ENCODE results near the gene NDUFS8. TPM values are rescaled to one million over a fixed set of nuclear protein-coding genes. Genes with fewer than 3 reads are reported as not detected.

Gene NDUFS8
- total RNA-seq, 1 experiment from 2014 or later: 220 TPM

DNA sequence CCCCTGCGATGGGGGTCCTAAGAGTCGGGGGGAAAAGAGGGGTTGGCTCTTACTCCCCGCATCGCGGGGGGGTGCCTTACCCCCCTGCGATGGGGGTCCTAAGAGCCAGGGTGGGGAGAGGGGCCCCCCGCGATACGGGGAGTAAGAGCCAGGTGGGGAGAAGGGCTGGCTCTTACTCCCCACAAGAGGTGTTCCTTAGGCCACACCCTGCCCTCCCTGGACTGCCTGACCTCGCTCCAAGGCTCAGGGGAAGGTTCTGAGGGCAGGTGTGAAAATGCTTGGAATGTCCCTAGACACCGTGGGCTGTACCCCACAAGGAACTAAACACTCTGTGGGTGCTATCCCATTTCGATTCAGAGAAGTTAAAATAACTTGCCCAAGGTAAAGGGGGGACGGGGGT lies 34.4 kb upstream of the NDUFS8 start:
- BruUV-seq (replicated peaks): no TSS peak
- no peak overlapping the region for H3K27ac ChIP-seq (ENCODE audit: low read depth, low read length, poor library complexity, severe bottlenecking)
- H3K36me3 ChIP-seq (ENCODE audit: insufficient read depth, low read length, poor library complexity, severe bottlenecking): no peaks in the 10 kb centered on the region
- H3K9me3 ChIP-seq (ENCODE audit: low read depth, low read length, poor library complexity, severe bottlenecking): no peaks in the 10 kb centered on the region
- peaks cover 2% of the 10 kb centered on the region for H3K27me3 ChIP-seq (replicated peaks; ENCODE audit: insufficient read depth, low read depth, low read length, poor library complexity)
- intact Hi-C loops (cut with micrococcal nuclease; ENCODE audit: unreplicated experiment): loop anchor here (10.0 kb wide), 1 partner anchor 151 kb away; no protein-coding TSS in a partner anchor
- H3K4me3 ChIP-seq (ENCODE audit: low read depth, low read length, poor library complexity, severe bottlenecking): no peak overlapping the region
- no peak for DNase-seq (ENCODE audit: low spot score)
- POLR2A ChIA-PET (ENCODE audit: low non-redundant PET): no interaction called here
- TF ChIP-seq, protein P1, sequence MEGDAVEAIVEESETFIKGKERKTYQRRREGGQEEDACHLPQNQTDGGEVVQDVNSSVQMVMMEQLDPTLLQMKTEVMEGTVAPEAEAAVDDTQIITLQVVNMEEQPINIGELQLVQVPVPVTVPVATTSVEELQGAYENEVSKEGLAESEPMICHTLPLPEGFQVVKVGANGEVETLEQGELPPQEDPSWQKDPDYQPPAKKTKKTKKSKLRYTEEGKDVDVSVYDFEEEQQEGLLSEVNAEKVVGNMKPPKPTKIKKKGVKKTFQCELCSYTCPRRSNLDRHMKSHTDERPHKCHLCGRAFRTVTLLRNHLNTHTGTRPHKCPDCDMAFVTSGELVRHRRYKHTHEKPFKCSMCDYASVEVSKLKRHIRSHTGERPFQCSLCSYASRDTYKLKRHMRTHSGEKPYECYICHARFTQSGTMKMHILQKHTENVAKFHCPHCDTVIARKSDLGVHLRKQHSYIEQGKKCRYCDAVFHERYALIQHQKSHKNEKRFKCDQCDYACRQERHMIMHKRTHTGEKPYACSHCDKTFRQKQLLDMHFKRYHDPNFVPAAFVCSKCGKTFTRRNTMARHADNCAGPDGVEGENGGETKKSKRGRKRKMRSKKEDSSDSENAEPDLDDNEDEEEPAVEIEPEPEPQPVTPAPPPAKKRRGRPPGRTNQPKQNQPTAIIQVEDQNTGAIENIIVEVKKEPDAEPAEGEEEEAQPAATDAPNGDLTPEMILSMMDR (conservative IDR thresholded peaks at IDR 0.05; ENCODE audit: low read depth, low read length): no peak
- TF ChIP-seq EZH2 (IDR thresholded peaks at IDR 0.05; ENCODE audit: borderline replicate concordance, low read depth, low read length, poor library complexity, severe bottlenecking): no peak
- CTCF ChIA-PET: no interaction called here
- no peaks in the 10 kb centered on the region for H3K4me1 ChIP-seq (ENCODE audit: insufficient read depth, low read length, poor library complexity, severe bottlenecking)

DNA sequence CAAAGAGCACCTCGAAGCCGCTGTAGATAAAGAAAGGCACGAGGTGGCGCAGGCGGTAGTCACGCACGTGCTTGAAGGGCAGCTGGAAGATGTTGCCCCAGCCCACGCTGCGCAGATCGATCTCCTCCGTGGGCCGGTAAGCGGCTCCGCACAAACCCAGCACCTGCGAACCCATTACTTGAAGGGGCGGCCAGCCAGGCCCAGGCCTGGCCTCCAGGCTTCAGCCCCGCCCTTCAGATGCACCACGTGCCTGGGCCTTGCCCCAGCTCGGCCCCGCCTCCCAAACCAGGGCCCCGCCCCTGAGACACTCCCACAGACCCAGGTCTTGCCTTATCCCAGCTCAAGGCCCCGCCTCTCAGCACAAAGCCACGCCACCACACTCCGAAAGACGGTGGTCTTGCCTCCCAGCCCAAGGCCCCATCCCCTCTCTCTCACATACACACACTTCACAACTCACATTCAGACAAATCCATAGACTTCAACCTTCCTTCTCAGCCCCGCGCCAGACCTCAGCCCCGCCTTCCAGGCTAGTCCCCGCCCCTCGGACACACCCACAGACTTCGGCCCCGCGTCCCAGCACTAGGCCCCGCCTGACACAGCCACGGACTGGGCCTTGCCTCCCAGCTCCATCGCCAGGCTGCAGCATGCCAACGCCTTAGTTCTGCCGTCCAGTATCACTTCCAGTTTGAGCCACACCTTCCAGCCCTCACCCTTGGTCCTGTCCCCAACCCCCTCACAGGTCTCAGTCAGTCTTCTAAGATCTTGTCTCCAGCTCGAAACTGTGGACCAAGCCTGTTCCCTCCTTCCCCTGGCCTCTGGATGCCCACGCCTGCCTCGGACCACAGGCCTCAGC lies 33.6 kb upstream of the NDUFS8 start:
- H3K4me1 ChIP-seq (ENCODE audit: insufficient read depth, low read length, poor library complexity, severe bottlenecking): no peaks in the 10 kb centered on the region
- no peak overlapping the region for H3K4me3 ChIP-seq (ENCODE audit: low read depth, low read length, poor library complexity, severe bottlenecking)
- intact Hi-C loops (cut with micrococcal nuclease; ENCODE audit: unreplicated experiment): loop anchor here (10.0 kb wide), 1 partner anchor 152 kb away; no protein-coding TSS in a partner anchor
- TF ChIP-seq EZH2 (IDR thresholded peaks at IDR 0.05; ENCODE audit: borderline replicate concordance, low read depth, low read length, poor library complexity, severe bottlenecking): no peak
- TF ChIP-seq, protein P1 (conservative IDR thresholded peaks at IDR 0.05; ENCODE audit: low read depth, low read length): no peak
- peak; percentile 71 for DNase-seq (ENCODE audit: low spot score)
- H3K9me3 ChIP-seq (ENCODE audit: low read depth, low read length, poor library complexity, severe bottlenecking): no peaks in the 10 kb centered on the region
- H3K27ac ChIP-seq (ENCODE audit: low read depth, low read length, poor library complexity, severe bottlenecking): no peak overlapping the region
- BruUV-seq (replicated peaks): no TSS peak
- CTCF ChIA-PET: no interaction called here
- H3K36me3 ChIP-seq (ENCODE audit: insufficient read depth, low read length, poor library complexity, severe bottlenecking): no peaks in the 10 kb centered on the region
- POLR2A ChIA-PET (ENCODE audit: low non-redundant PET): no interaction called here
- H3K27me3 ChIP-seq (replicated peaks; ENCODE audit: insufficient read depth, low read depth, low read length, poor library complexity): no peaks in the 10 kb centered on the region

DNA sequence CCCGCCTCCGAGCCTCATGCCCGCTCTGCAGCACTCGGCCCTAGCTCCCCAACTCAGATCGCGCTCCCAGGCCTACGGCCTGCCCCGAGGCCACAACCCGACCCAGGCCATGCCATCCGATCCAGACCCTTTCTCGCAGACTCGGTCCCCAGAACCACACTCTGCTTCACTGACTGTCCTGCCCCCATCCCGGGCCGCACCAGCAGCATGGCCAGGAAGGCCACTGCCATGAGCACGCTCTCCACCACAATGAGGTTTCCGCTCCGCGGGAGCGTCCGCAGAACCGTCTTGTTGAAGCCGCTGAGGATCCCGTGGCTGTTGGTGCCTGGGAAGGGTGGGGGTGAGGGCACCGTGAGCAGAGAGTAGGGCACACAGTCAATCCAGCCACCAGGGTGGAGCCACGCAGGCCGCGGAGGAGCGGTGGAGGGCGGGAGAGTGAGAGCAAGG lies 33.0 kb upstream of the NDUFS8 start:
- H3K4me1 ChIP-seq (ENCODE audit: insufficient read depth, low read length, poor library complexity, severe bottlenecking): no peaks in the 10 kb centered on the region
- no peak for TF ChIP-seq EZH2 (IDR thresholded peaks at IDR 0.05; ENCODE audit: borderline replicate concordance, low read depth, low read length, poor library complexity, severe bottlenecking)
- TF ChIP-seq, protein P1 (conservative IDR thresholded peaks at IDR 0.05; ENCODE audit: low read depth, low read length): no peak
- H3K27me3 ChIP-seq (replicated peaks; ENCODE audit: insufficient read depth, low read depth, low read length, poor library complexity): no peaks in the 10 kb centered on the region
- no TSS peak for BruUV-seq (replicated peaks)
- H3K27ac ChIP-seq (ENCODE audit: low read depth, low read length, poor library complexity, severe bottlenecking): no peak overlapping the region
- no peaks in the 10 kb centered on the region for H3K36me3 ChIP-seq (ENCODE audit: insufficient read depth, low read length, poor library complexity, severe bottlenecking)
- intact Hi-C loops (cut with micrococcal nuclease; ENCODE audit: unreplicated experiment): loop anchor here (10.0 kb wide), 1 partner anchor 153 kb away; no protein-coding TSS in a partner anchor
- DNase-seq (ENCODE audit: low spot score): no peak
- no peaks in the 10 kb centered on the region for H3K9me3 ChIP-seq (ENCODE audit: low read depth, low read length, poor library complexity, severe bottlenecking)
- H3K4me3 ChIP-seq (ENCODE audit: low read depth, low read length, poor library complexity, severe bottlenecking): no peak overlapping the region
- ChIA-PET POLR2A (ENCODE audit: low non-redundant PET) (no interaction called here), CTCF (no interaction called here)
